Activated CD8-positive, alpha-beta memory T cell treated with anti-CD3 and anti-CD28 coated beads, Interleukin-2, amount 50 U/mL, for 1 hour (primary cell): ENCODE data around the gene GRPR.
"Not testable (repeated sequence)": the region's sequence is repeated elsewhere in the genome, so short reads cannot be mapped to it uniquely, and the experiment has no call there.

Experiments used
- DNase-seq: peaks from one replicate; pipeline ENCODE4 v3.0.0-alpha.2; 2020; ENCODE audit errors: extremely low read depth

GRPR gene

GRCh38 chrX:16177260-16177659, 53.9 kb downstream of the GRPR start:
- DNase-seq = no peak

- not testable (repeated sequence) for DNase-seq
Observed at GRCh38 chrX:16183843-16184242, 60.5 kb downstream of the GRPR start.

- no peak for DNase-seq
Observed at GRCh38 chrX:16185725-16186136, 62.4 kb downstream of the GRPR start.

GRCh38 chrX:16186380-16187007, 63.1 kb downstream of the GRPR start:
- no peak for DNase-seq

- DNase-seq = no peak
Observed at GRCh38 chrX:16187024-16187760, 63.8 kb downstream of the GRPR start.

GRCh38 chrX:16188687-16189086, 65.3 kb downstream of the GRPR start:
- DNase-seq = no peak

GRCh38 chrX:16191605-16192004, 68.2 kb downstream of the GRPR start:
- DNase-seq = no peak

GRCh38 chrX:16196829-16197228, 73.5 kb downstream of the GRPR start:
- DNase-seq = no peak

- DNase-seq = no peak
Observed at GRCh38 chrX:16199343-16199742, 76.0 kb downstream of the GRPR start.

GRCh38 chrX:16202943-16203342, 79.6 kb downstream of the GRPR start:
- no peak for DNase-seq
